VCaP (cell line): Measurements from ENCODE around the gene SPTBN1.

ENCODE experiments used
- H3K27ac ChIP-seq: fragments of 450-650 bp; 2 replicates; pipeline ENCODE4 v1.5.1; 2017
- TF ChIP-seq, protein P1 (sequence below): fragments of 450-650 bp; conservative IDR thresholded peaks from 2 replicates; pipeline ENCODE4 v1.5.1; 2017; ENCODE audit warnings: mild to moderate bottlenecking, moderate library complexity

Gene SPTBN1

DNA sequence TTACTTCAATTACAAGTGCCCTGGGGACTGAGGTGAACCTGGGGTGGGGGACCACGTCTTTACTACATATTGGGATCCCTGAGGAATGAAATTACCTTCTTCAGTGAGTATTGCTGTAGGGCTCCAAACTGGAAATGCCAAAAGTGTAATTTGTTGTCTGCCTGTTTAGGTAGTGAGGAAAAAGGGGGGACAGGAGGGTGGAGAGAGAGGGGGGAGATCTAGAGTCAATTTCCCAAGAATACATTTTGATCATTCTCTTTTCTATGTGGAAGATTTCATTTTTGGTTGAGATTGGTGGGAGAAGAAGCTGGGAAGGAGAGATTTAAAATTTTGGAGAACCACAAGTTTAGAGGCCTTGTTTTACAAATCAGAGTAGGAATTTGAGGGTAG lies 101.1 kb downstream of the SPTBN1 start:
- peak overlapping the region; percentile 99 for H3K27ac ChIP-seq
- TF ChIP-seq, protein P1, sequence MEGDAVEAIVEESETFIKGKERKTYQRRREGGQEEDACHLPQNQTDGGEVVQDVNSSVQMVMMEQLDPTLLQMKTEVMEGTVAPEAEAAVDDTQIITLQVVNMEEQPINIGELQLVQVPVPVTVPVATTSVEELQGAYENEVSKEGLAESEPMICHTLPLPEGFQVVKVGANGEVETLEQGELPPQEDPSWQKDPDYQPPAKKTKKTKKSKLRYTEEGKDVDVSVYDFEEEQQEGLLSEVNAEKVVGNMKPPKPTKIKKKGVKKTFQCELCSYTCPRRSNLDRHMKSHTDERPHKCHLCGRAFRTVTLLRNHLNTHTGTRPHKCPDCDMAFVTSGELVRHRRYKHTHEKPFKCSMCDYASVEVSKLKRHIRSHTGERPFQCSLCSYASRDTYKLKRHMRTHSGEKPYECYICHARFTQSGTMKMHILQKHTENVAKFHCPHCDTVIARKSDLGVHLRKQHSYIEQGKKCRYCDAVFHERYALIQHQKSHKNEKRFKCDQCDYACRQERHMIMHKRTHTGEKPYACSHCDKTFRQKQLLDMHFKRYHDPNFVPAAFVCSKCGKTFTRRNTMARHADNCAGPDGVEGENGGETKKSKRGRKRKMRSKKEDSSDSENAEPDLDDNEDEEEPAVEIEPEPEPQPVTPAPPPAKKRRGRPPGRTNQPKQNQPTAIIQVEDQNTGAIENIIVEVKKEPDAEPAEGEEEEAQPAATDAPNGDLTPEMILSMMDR = no peak

DNA sequence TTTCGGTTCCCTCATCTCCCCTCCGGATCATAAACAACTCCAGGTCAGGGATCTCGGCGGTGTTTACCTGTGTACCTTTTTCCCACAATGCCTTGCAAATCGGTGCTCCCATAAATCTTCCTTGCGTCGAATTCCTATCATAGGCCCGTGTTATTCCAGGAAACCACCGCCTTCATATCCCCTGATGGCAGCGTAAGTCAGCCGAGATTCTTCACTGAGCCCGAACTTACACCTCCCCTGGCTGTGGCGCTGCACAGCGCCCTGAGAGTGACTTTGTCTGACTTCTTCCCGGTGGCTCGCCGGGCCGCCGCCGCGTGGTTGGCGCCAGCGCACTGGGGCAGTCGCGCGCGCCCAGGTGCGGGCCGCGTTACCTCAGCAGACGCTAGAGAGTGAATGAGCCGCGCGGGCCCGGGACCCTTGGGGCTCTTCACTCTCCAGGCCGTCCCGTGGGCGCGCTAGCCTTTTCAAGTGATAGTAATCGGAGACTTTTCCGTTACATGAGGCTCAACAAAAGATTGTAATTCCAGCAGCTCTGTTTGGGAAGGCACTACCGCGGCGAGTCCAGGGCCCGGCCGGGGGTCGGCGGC lies 101.6 kb downstream of the SPTBN1 start:
- peak overlapping the region; percentile 99 for H3K27ac ChIP-seq
- TF ChIP-seq, protein P1 = 0 out of 2 replicates have a peak, but pooled peaks have one; percentile 6

DNA sequence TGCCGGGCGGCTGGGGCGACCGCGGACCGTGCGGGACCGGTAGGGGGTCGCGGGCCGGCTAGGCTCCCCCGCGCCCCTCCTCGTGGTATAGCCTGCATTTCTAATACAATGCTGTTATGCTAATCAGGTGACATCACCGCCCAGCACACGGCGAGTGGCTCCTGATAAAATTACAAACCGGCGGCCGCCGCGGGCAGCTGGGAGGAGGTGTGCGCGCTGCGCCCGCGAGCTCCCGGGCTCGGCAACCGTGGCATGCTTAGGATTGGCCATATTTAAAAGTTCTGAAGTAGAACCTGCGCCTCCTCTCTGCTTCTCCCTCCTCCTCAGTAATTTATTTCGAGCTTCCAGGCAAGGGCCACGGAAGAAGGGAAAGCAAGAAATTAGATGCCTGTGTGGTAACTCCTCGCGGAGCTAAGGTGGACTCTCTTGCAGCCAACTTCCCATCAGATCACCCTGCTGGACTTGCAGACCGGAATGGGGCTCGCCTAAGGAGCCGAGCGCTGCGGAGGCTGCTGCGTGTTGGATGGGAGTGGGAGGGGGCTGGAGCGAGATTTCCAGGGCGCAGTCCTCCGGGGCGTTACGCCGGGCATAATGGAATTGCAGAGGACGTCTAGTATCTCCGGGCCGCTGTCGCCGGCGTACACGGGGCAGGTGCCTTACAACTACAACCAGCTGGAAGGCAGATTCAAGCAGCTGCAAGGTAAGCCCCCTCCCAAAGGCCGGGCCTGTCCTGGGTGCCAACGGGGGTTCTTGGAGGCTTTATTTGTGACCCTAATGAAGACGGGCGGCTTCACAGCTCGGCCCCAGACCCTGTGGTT lies 102.3 kb downstream of the SPTBN1 start:
- TF ChIP-seq, protein P1 = no peak
- peak overlapping the region; percentile 99 for H3K27ac ChIP-seq

DNA sequence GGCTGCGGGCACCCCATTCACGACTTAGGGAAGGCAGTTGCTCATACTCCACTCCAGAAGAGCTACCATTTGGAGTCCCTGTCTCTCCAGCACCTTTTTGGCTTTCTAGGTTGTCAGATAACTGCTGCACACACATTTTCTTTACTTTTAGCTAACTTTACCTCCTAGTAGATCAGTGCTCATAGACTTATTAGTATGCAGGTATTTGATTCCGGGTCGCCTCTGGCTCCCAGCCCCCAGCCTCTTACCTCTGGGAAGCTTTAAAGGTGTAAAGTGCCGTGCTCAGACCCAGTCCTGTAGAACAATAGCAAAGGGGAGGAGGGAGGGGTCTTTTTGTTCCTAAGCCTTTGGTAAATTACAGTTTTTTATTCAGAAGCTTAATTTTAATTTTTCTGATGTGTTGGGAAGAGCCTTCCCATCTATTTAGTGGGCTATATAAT lies 102.9 kb downstream of the SPTBN1 start:
- peak overlapping the region; percentile 99 for H3K27ac ChIP-seq
- TF ChIP-seq, protein P1 = no peak

DNA sequence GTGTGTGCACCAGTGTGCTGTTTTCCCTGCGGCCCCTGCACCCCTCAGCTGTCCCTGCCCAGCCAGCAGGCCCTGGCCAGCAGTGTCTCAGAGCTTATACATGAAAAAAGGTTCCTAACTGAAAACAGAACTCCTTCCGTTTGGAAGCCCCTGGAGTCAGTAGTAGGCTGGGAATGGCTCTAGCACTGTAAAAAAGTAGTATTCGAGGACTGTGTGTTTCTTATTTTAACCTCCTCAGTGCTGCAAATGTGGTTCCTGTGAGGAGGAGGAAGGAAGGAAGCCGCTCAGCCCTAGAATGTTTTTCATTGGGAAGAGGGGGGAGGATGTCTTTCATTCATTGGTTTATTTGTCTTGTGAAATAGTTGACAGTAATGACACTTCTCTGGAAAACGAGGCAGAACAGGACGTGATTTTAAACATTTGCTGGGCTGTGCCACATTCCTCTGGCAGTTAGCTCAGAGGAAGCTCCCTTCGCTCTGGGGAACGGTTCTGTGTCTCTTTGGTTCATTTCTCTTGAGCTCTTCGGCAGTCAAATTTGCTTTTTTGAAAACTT lies 103.5 kb downstream of the SPTBN1 start:
- peak overlapping the region; percentile 99 for H3K27ac ChIP-seq
- TF ChIP-seq, protein P1 = no peak

DNA sequence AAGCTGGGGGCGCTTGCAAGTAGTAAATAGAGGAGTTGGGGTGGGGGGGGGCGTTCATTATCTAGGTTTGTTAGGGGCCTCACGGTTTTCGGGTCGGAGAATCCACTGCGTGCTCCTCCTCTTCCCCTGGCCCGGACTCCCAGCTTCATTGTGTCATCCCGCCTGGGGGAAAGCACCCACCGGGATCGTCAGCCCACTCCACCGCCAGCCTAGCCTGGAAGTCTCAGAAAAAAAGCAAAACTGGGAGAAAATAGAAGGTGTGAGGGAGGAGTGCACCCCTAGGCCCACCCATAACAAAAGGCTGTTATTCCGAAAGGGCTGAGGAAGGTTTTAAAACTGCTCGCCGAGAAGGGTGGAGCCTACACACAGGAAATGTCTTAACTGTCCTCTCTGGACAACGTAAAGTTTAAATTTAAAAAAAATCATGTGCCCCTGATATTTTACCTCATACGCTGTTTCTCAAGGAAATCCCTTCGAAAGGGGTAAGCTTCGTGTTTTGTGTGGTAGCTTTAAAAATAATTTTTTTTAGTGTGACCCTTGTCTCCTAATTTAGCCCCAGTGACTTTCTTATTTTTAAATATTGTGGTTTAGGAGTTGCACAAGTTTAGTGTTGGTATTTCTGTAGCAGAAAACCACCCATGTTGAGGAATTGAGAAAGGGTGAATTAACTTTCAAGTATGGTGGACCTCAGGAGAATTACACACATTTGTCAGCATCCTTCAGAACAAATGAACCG lies 104.2 kb downstream of the SPTBN1 start:
- peak overlapping the region; percentile 99 for H3K27ac ChIP-seq

More for the DNA sequence above, 104.2 kb downstream of the SPTBN1 start:
- TF ChIP-seq, protein P1 = no peak
